ENCODE data around the gene CYP19A1.

- no peak for TF ChIP-seq POLR2AphosphoS5 (IDR thresholded peaks at IDR 0.05; ENCODE audit: low read depth, low read length)
- no peak for TF ChIP-seq REST (IDR thresholded peaks at IDR 0.05; ENCODE audit: insufficient read depth in 1 of 2, low read depth in 2 of 2, low read length in 1 of 2)
- no peak for TF ChIP-seq CTCF (IDR thresholded peaks at IDR 0.05)
These were observed 148.6 kb downstream of the CYP19A1 start for GRCh38 chr15:51189669-51190385.
